Loucy (cell line): ENCODE data around the gene CLEC9A.

Experiments used
- CTCF ChIP-seq: fragments of 200-600 bp; sonication (generic); conservative IDR thresholded peaks from 2 replicates; pipeline ENCODE4 v1.5.1; 2014; ENCODE audit warnings: mild to moderate bottlenecking, antibody characterized with exemption, low read length
- EZH2phosphoT487 ChIP-seq: fragments of 200-600 bp; IDR thresholded peaks from 2 replicates; pipeline ENCODE4 v1.6.1; 2018; ENCODE audit warnings: antibody characterized with exemption, mild to moderate bottlenecking, moderate library complexity, borderline replicate concordance

GRCh38 chr12:10015450-10015849 lies 15.0 kb upstream of the CLEC9A start:
- no peak for TF ChIP-seq CTCF
- TF ChIP-seq EZH2phosphoT487 = no peak
